OCI-LY7 (cell line): ENCODE results near the gene CHRFAM7A. TPM values are rescaled to one million over a fixed set of nuclear protein-coding genes. Genes with fewer than 3 reads are reported as not detected.
"Not testable (repeated sequence)": the region's sequence is repeated elsewhere in the genome, so short reads cannot be mapped to it uniquely, and the experiment has no call there.

Experiments used
- BruUV-seq: library from RNA; stranded (reverse); fragments of 400-500 nt; replicated peaks from 2 replicates; lab custom pipeline; 2021; lab: Mats Ljungman, UMichigan
- CTCF ChIA-PET: fragments of 300-600 bp; sonication (Branson Sonifier 250); formaldehyde crosslinking; loops from one replicate; lab custom pipeline; 2022; ENCODE audit warnings: antibody characterized with exemption; ENCODE audit not compliant: unreplicated experiment; lab: Charles Lee
- POLR2A ChIA-PET: fragments of 300-600 bp; sonication (Branson Sonifier 250); formaldehyde crosslinking; loops from one replicate; lab custom pipeline; 2022; ENCODE audit warnings: antibody characterized with exemption; lab: Charles Lee
- DNase-seq: peaks from one replicate; pipeline ENCODE4 v3.0.0-alpha.2; 2015; ENCODE audit warnings: low spot score
- H2AFZ ChIP-seq: fragments of 200-600 bp; sonication (generic), shearing (Covaris generic); 2 replicates; pipeline ENCODE4 v1.6.1; 2014; ENCODE audit warnings: mild to moderate bottlenecking, antibody characterized with exemption, low read length, moderate library complexity
- H3K27ac ChIP-seq: fragments of 200-600 bp; sonication (generic); 2 replicates; pipeline ENCODE4 v1.5.1; 2014; ENCODE audit warnings: mixed run types, low read depth, mild to moderate bottlenecking, moderate library complexity, low read length, inconsistent platforms; ENCODE audit not compliant: poor library complexity, severe bottlenecking
- H3K36me3 ChIP-seq: fragments of 200-600 bp; sonication (generic); 2 replicates; pipeline ENCODE4 v1.6.1; 2014; ENCODE audit warnings: mild to moderate bottlenecking, antibody characterized with exemption, low read length, moderate library complexity, mixed read lengths; ENCODE audit not compliant: insufficient read depth
- H3K4me1 ChIP-seq: fragments of 200-600 bp; sonication (generic); 2 replicates; pipeline ENCODE4 v1.5.1; 2014; ENCODE audit warnings: mild to moderate bottlenecking, low read length; ENCODE audit not compliant: insufficient read depth, poor library complexity, severe bottlenecking
- H3K4me2 ChIP-seq: fragments of 200-600 bp; sonication (generic); 2 replicates; pipeline ENCODE4 v1.6.1; 2014; ENCODE audit warnings: mild to moderate bottlenecking, low read length
- H3K4me3 ChIP-seq: fragments of 200-600 bp; sonication (generic); 2 replicates; pipeline ENCODE4 v1.5.1; 2014; ENCODE audit warnings: mild to moderate bottlenecking, low read depth, low read length; ENCODE audit not compliant: poor library complexity, severe bottlenecking
- H3K79me2 ChIP-seq: fragments of 200-600 bp; sonication (generic); 2 replicates; pipeline ENCODE4 v1.6.1; 2016; ENCODE audit warnings: low read depth, mild to moderate bottlenecking, low read length, moderate library complexity, mixed read lengths; ENCODE audit not compliant: insufficient read depth
- H3K9me2 ChIP-seq: fragments of 200-600 bp; sonication (generic); 2 replicates; pipeline ENCODE4 v1.6.1; 2016; ENCODE audit warnings: mild to moderate bottlenecking, low read length, mixed read lengths; ENCODE audit not compliant: insufficient read depth
- H3K9me3 ChIP-seq: fragments of 200-600 bp; sonication (generic); 2 replicates; pipeline ENCODE4 v1.6.1; 2014; ENCODE audit warnings: mild to moderate bottlenecking, mixed run types, low read length, mixed read lengths
- H4K20me1 ChIP-seq: fragments of 200-600 bp; sonication (generic); 2 replicates; pipeline ENCODE4 v1.6.1; 2014; ENCODE audit warnings: mild to moderate bottlenecking, antibody characterized with exemption, low read length, moderate library complexity, mixed read lengths; ENCODE audit not compliant: insufficient read depth
- intact Hi-C: fragments of 100-400 bp; cut with micrococcal nuclease; formaldehyde crosslinking; loops from one replicate; pipeline ENCODE4 v1.10.0; 2022; ENCODE audit not compliant: unreplicated experiment
- total RNA-seq, 2 experiments: library from RNA; depleted of rRNA in 1 of 2; stranded (reverse); fragments of >200 nt in 1 of 2; shearing (Covaris generic) in 1 of 2; gene quantifications; 2 replicates each; pipeline ENCODE4 v1.2.3, GENCODE V29; 2014 to 2022

The CHRFAM7A gene
- total RNA-seq, 2 experiments from 2014 or later: 2.1 TPM; not detected in 1

DNA sequence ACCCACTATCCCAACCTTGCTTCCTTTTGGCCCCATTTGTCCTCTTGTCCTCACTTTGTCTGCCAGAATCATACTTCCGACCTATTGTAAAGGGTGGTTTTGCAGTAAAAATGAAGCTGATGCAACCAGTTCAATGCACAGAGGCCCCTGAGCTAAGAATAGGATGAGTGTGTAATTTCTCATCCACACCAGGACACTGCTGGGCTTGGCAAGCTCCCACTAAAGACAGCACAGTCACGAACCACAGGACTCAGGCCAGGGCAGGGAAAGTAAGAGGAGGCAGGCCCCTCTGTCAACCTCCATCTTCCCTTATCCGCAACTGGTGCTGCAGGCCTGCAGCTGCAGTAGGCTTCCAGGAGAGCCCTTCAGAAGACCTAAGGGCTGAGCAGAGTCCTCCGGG is 56.8 kb downstream of the CHRFAM7A start:
- H3K79me2 ChIP-seq, H3K9me2 ChIP-seq, CTCF ChIA-PET, H3K4me2 ChIP-seq, H3K4me1 ChIP-seq, H2AFZ ChIP-seq, H3K27ac ChIP-seq, H4K20me1 ChIP-seq, intact Hi-C loops, POLR2A ChIA-PET, H3K4me3 ChIP-seq, H3K9me3 ChIP-seq, BruUV-seq, DNase-seq, H3K36me3 ChIP-seq: not testable (repeated sequence)

DNA sequence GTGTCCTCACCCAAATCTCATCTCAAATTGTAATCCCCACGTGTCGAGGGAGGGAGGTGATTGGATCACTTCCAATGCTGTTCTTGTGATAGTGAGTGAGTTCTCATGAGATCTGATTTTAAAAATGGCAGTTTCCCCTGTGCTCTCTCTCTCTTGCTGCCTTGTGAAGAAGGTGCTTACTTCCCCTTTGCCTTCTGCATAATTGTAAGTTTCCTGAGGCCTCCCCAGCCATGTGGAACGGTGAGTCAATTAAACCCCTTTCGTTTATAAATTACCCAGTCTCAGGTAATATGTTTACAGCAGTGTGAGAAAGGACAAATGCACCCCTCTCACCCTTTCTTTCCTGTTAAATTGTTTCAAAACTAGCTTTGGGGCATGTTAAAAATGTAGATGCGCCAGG is 59.2 kb downstream of the CHRFAM7A start:
- H3K9me3 ChIP-seq, BruUV-seq, H3K36me3 ChIP-seq, CTCF ChIA-PET, H3K4me3 ChIP-seq, H3K4me2 ChIP-seq, H4K20me1 ChIP-seq, intact Hi-C loops, H3K79me2 ChIP-seq, H3K9me2 ChIP-seq, H3K27ac ChIP-seq, H2AFZ ChIP-seq, H3K4me1 ChIP-seq, POLR2A ChIA-PET, DNase-seq: not testable (repeated sequence)

DNA sequence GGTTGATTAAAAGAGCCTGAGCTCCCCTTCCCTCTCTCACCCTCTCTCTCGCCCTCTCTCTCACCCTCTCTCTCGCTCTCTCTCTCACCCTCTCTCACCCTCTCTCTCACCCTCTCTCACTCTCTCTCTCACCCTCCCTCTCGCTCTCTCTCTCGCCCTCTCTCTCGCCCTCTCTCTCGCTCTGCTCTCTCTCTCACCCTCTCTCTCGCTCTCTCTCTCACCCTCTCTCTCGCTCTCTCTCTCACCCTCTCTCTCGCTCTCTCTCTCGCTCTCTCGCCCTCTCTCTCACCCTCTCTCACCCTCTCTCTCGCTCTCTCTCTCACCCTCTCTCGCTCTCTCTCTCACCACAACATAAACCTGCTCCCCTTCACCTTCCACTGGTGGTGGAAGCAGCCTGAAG is 67.2 kb downstream of the CHRFAM7A start:
- H3K4me1 ChIP-seq, H3K27ac ChIP-seq, H3K9me3 ChIP-seq, H2AFZ ChIP-seq, H3K79me2 ChIP-seq, DNase-seq, H3K4me2 ChIP-seq, BruUV-seq, POLR2A ChIA-PET, H3K4me3 ChIP-seq, H4K20me1 ChIP-seq, CTCF ChIA-PET, H3K36me3 ChIP-seq, H3K9me2 ChIP-seq, intact Hi-C loops: not testable (repeated sequence)

DNA sequence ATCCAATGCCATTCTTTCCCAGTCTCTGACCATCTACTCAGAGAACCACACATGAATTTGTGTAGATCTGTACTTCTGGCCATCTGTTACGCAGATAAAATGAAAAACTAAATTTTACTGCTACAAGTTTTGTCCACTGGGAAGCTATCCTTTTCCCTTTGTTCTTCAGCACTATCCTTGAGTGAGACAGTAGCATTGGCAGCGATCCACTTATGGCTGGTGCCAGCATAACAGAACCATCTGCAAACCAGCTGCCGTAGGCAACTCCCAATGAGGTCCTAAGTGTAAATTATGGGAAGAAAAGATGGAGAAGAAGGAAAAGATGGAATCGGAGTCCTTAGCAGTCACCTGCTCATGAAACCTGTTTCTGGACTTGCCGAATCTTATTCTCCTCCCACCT is 72.3 kb downstream of the CHRFAM7A start:
- H4K20me1 ChIP-seq, H3K4me2 ChIP-seq, BruUV-seq, H3K79me2 ChIP-seq, H2AFZ ChIP-seq, CTCF ChIA-PET, H3K4me1 ChIP-seq, H3K36me3 ChIP-seq, H3K27ac ChIP-seq, H3K9me2 ChIP-seq, H3K9me3 ChIP-seq, H3K4me3 ChIP-seq, DNase-seq, POLR2A ChIA-PET, intact Hi-C loops: not testable (repeated sequence)

DNA sequence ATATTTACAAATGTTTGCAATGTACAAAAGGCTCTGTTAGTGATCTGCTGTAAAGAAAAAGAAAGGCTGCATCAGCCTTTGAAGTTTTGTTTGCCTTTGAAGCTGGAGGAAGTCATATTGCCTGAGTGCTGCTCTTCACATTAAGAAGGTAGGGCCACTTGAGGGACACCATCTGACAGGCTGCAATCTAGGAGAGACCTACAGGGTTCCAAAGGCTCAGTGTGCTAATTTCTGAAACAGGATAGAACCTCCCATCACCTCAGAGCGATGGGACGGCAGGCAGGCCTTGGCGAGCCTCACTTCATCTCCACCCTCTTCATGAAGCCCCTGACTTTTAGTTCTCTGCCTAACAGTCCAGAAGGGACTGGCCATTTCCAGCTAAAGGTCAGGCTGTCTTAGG is 77.6 kb downstream of the CHRFAM7A start:
- BruUV-seq, H3K4me1 ChIP-seq, intact Hi-C loops, POLR2A ChIA-PET, H3K4me2 ChIP-seq, H2AFZ ChIP-seq, H3K27ac ChIP-seq, DNase-seq, H3K79me2 ChIP-seq, H4K20me1 ChIP-seq, H3K4me3 ChIP-seq, CTCF ChIA-PET, H3K9me2 ChIP-seq, H3K9me3 ChIP-seq, H3K36me3 ChIP-seq: not testable (repeated sequence)

DNA sequence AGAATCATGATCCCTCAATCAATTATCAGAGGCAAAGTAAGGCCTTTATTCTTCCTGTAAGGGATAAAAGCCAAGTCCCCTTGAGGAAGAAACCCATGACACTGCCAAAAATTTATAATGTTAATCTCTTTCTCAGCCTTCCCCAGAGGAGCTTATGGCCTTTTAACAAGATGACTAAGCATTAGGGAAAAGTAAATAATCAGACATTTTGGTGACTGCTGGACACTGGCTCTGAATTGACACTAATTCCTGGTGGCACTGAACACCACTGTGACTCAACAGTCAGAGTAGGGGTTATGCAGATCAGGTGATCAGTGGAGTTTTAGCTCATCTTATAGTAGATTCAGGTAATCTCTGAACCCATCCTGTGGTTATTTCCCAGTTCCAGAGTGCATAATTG is 82.8 kb downstream of the CHRFAM7A start:
- intact Hi-C loops: not testable (repeated sequence)

More for the DNA sequence above, 82.8 kb downstream of the CHRFAM7A start:
- H4K20me1 ChIP-seq, H3K9me2 ChIP-seq, H3K79me2 ChIP-seq, H3K4me3 ChIP-seq, H3K4me2 ChIP-seq, POLR2A ChIA-PET, H3K36me3 ChIP-seq, H3K9me3 ChIP-seq, H2AFZ ChIP-seq, DNase-seq, H3K4me1 ChIP-seq, BruUV-seq, H3K27ac ChIP-seq, CTCF ChIA-PET: not testable (repeated sequence)
